ENCODE results near the gene OR5AU1. TPM values are rescaled to one million over a fixed set of nuclear protein-coding genes. Genes with fewer than 3 reads are reported as not detected.

OR5AU1 gene
- polyA plus RNA-seq (2013, experiment 1 of 2; ENCODE audit: insufficient read length), result 0.02 TPM
- polyA plus RNA-seq (2013, experiment 2 of 2; ENCODE audit: insufficient read length), result not detected

DNA sequence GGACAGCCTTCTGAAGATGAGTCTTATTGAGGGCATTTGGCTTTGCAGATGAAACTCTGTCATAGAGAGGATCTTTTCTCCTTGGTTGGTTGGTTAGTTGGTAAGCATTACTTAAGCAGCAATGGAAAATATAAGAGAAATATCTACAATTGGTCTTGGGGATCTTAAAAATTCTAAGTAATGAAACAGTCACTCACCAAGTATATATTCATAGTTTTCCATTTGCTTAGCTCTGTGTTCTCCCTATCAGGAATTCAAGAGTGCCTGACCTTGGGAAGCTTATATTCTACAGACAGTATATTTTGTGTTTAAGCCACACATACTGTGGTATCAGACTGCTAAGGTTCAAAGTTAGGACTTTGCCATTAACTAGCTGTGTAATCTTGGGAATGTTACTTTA, at the start of gene OR5AU1:
Gene OR5AU1, minus strand, starts transcription at position 101 of the 400 bp plus-strand sequence. CDS start 191 bp downstream, outside the sequence.
- DNase-seq, result no peak

GRCh38 chr14:21205026-21205677, 49.3 kb upstream of the OR5AU1 start:
- no peak for DNase-seq

GRCh38 chr14:21204167-21205025, 48.5 kb upstream of the OR5AU1 start:
- DNase-seq, result no peak

- DNase-seq, result no peak
Observed at GRCh38 chr14:21203470-21204166, 47.8 kb upstream of the OR5AU1 start.

DNA sequence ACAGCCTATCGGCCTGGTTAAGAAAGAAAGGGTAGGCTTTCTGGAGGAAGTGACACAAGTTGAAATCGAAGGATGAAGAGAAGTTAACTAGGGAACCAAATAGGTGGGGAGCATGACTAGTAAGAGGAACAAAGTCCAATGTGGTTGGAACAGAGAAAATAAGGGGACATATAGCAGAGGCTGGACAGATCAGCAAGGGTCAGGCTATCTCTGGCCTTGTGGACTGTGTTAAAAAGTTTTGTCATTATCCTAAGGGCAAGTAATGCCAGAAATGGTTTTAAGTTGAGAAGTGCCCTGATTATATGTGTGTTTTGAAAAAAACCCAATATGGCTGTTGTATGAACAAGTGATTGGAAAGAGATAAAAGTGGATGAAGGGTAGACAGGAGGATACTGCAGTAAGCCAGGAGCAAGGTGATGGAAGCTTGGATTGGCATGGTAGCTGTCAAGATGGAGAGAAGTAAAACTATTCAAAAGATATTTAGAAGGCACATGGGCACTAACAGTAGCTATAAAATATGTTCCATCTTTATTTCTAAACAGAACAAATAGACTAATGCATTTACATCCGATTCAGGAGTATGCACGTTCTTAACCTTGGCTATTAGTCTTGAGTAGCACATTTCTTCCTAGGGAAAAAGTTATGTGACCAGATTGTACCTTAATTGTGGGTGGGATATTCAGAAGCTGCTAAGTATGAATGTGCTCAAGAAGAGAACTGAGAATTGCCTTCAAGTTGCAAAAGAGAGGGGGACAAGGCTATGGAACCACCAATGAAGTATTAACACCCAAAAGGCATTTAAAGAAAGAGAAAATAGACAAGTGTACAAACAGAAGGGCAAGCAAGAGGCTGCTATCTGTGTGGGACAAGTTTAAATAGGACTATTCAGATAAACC, 46.8 kb upstream of the OR5AU1 start:
- no peak for DNase-seq

GRCh38 chr14:21201732-21202462, 46.0 kb upstream of the OR5AU1 start:
- DNase-seq, result no peak

DNA sequence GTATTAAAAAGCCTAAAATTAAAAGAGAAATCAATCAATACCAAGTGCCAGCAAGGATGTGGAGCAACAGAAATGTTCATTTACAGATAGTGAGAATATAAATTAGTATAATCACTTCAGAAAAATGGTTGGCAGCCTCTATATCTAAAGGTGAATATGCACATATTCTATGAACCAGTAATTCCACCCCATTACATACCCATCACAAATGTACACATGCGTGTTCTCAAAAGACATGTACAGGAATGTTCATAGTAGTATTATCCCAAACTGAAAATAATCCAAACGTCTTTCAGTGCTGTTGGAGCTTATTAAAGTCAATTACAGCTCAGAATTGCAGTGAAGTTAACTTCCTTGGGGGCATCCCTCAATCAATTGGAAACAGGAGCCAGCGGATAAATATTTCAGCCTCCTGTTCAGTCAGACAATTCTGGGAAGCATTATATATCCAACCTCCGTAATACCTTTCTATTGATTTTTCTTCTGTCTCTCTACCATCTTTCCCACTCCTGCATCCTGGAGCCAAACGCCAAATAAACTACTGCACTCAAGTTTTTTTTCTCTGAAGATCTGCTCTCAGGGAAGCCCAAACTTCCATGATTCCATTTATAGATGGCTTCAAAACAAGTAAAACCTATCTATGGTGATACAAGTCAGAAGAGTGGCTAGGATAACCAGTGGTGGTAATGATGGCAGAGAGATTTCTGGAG, 45.0 kb upstream of the OR5AU1 start:
- DNase-seq, result no peak

DNA sequence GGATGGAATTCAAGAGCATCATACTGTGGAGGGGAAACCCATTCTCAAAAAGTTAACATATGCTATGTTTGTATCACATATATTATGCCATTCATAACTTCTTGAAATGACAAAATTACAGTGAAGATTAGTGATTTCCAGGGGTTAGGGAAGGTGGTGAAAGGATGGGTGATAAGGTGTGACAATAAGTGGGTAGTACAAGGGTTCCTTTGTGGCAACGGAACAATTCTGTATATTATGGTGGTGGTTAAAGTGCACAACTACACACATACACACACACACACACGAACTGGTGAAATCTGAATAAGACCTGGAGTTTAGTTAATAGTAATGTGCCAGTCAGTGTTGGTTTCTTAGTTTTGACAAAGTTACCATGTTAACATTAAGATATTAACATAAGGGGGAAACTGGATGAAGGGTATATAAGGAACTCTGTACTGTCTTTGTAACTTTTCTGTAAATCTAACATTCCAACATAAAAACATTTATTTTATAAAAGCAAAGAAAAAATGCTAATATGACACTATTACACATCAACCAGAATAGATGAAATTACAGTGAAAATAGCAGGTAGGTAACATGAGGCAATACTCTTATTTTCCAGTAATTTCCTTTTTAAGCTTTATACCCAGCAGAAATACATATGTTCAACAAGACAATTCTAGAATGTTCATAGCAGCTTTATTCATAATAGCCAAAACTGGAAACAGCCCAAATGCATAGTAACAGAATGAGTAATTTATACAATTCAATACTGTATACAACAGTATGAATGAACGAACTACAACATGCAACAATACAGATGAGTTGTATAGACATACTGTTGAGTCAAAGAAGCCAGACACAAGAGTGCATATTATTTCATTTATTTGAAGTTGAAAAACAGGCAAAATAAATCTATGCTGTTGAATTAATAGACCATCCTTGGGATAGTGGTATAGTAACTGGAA, 44.0 kb upstream of the OR5AU1 start:
- DNase-seq, result peak; percentile 58

DNA sequence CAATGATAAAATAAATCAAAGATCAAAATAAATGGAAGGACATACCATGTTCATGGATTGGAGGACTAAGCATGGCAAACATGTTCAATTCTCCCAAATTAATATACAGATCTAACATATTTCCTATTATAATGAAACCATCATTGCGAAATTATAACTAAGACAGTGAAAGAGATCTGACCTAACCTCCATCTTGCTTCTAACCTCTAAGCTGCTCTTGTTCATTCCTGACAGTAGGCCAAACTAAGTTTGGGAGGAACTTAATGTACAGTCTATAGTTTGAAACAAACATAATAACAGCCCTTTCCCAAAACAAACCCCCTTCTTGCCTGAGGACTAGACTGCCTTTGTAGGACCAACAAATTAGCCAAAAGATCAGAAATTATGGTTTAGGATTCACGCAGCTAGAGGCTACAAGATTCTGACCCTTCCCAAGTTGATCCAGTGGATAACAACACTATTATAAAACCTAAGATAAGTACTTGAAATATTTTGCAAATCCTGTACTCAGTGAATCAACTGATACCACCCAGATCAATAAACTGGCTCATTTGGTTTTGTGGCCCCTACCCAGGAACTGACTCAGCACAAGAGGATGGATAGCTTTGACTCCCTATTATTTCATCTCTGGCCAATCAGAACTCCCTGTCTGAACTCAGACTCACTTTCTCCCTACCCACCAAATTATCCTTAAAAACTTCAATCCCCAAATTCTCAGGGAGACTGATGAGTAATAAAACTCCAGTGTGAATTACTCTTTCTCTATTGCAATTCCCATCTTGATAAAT, 41.7 kb upstream of the OR5AU1 start:
- no peak for DNase-seq

DNA sequence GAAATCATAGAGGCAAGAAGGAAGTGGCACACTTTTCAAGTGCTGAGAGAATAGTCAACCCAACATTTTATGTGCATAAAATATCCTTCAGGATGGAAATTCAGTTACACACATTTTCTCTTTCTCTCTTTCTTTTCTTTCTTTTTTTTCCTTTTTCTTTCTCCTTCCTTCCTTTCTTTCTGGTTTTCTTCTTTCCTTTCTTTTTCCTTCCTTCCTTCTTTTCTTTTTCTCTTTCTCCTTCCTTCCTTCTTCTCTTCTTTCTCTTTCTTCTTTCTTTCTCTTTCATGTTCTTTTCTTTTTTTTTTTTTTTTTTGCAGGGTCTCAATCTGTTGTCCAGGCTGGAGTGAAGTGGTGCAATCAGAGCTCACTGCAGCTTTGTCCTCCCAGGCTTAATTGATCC, 38.7 kb upstream of the OR5AU1 start:
- DNase-seq, result no peak

GRCh38 chr14:21192875-21193535, 37.1 kb upstream of the OR5AU1 start:
- DNase-seq, result no peak

- no peak for DNase-seq
Observed at GRCh38 chr14:21192447-21192822, 36.6 kb upstream of the OR5AU1 start.

DNA sequence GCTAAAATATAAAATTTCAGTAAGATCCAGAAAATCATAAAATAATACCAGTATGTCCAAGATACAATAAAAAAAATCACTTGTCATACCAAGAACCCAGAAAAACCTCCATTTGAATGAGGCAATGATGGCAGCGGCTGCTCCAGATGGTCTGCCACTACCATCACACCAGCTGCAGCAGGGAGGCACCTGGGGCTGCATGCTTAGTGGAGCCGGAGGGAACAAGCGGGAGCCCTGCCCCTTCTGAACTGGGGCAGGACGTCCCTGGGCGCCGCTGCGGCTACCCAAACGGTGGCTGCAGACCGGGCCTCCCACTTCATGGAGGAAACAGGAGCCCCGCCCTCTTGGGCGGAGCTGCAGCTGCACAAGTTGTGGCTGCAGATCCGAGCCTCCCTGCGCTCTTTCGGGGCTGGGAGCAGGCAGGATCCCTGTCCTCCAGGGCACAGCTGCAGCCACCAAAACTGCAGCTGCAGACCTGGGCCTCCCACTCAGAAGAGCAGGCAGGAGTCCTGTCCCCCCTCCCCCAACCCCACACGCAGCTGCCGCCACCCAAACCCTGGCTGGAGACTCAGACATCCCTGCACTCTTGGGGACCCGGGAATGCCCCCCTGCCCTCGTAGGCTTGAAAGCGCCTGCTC, 36.1 kb upstream of the OR5AU1 start:
- peak; percentile 40 for DNase-seq

DNA sequence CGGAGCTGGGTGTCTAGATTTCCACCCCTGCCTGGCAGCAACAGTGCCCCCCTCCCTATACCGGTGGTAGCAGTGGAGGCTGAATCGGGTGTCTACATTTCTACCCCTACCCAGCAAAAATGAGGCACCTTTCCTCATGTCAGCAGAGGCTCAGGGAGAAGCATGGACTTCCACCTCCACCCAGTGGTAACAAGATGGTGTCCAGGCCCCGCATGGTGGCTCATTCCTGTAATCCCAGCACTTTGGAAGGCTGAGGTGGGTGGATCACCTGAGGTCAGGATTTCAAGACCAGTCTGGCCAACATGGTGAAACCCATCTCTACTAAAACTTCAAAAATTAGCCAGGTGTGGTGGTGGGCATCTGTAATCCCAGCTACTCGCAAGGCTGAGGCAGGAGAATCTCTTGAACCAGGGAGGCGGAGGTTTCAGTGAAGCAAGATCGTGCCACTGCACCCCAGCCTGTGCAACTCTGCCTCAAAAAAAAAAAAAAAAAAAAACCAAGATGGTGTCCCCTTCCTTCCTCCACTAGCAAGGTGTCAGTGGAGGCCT, 35.5 kb upstream of the OR5AU1 start:
- no peak for DNase-seq

DNA sequence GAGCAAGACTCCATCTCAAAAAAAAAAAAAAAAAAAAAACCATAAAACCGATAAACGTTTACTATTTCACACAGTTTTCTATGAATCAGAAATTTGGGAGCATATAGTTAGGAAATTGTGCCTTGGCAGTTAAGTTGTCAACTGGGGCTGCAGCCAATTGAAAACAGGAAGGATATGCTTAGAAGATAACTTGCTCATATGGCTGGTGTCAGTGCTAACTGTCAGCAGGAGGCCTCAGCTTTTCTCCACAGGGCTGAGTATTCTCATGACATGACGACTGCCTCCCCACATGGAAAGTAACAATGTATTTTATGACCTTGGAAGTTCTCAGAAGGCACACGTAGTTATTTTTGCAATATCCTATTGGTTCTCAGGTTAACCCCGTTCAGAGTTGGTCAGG, 29.6 kb upstream of the OR5AU1 start:
- DNase-seq, result peak; percentile 38

DNA sequence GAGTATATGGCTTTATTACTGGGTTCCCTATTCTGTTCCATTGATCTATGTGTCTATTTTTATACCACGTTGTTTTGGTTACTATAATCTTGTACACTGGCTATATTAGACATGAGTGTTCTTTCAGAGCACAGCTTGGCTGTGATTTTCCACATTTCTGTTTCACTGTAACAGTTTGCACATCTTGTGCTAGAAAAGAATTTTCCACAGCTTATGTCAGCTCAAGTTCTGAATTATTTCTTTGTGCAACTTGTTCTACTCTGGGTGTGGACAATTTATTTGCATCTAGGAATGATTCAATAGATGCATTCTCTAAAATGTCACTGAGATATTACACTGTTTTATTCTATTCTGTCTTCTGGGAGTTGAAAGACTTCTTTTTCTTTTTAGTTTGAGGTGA, 28.4 kb upstream of the OR5AU1 start:
- no peak for DNase-seq

GRCh38 chr14:21182166-21182565, 26.3 kb upstream of the OR5AU1 start:
- DNase-seq, result peak; percentile 44
